Dedifferentiated amniotic fluid mesenchymal stem cell (primary cell): ENCODE results near the gene LENG1.
"Not testable (repeated sequence)": the region's sequence is repeated elsewhere in the genome, so short reads cannot be mapped to it uniquely, and the experiment has no call there.

Experiments used
- DNase-seq: peaks from one replicate; pipeline ENCODE4 v3.0.0-alpha.2; 2016; ENCODE audit errors: extremely low spot score

LENG1 gene

DNA sequence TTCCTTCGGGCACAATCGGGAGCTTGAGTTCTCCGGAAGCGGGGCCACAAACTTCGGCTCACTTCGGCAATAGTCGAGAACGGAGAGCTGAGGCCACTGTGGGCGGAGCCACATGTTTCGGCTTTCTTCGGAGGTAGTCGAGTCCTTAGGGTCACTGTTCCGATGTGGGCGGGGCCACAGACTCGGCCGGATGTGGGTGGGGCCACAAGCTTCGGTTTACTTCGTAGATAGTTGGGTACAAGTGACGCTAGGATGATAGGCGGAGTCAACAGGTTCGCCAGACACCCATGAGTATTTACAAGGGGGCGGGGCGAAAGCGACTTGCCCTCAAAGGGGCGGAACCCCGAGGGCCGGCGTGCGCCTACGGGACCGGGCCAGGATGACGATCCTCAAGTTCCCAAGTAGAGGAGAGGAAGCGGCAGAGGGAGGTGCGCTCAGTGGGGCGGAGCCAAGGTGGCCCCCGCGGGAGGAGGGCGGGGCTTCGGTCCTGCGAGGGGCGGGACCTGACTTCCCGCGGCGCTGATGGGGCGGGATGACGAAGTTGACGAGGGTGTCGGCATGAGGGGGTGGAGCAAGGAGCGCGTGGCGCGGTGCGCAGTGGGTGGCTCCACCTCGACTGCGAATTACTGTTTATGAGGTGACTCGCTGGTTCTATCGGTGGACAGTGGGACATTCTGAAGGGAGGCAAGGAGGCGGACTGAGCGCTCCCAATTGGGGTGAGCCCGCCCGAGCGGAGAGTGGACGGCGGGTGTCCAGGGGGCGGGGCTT is 30.4 kb upstream of the LENG1 start:
- DNase-seq, result peak; percentile 100

DNA sequence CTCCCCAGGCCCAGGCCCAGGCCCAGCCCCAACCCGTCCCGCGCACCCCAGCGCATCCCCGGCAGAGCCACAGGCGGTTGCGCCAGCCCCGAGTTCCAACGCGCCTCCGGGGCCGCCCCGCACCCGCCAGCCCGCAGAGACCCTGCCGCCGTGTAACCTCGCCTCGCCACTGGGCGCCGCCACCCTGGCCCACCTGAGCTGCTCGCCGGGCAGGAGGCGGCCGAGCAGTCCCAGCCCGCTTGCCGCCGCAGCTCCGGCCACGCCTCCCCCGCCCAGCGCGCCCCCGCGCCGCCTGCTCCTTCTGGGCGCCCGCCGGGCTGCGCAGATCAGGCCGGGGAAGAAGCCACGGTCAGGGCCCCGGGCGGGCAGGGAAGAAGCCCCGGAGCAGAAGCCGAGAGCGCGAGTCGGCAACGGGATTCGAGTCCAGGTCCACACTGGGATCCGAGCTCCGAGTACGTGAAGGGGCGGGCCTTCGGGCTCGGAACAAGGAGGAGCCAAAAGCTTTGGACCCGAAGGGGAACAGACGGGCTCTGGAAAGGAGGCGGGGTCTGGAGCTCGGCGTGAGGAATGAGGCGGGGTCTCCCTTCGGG is 29.7 kb upstream of the LENG1 start, which contains the start of gene MBOAT7:
Gene MBOAT7 (minus strand): TSS at position 436 of the 590 bp plus-strand sequence. CDS start 1,072 bp downstream, outside the sequence.
- DNase-seq, result no peak

DNA sequence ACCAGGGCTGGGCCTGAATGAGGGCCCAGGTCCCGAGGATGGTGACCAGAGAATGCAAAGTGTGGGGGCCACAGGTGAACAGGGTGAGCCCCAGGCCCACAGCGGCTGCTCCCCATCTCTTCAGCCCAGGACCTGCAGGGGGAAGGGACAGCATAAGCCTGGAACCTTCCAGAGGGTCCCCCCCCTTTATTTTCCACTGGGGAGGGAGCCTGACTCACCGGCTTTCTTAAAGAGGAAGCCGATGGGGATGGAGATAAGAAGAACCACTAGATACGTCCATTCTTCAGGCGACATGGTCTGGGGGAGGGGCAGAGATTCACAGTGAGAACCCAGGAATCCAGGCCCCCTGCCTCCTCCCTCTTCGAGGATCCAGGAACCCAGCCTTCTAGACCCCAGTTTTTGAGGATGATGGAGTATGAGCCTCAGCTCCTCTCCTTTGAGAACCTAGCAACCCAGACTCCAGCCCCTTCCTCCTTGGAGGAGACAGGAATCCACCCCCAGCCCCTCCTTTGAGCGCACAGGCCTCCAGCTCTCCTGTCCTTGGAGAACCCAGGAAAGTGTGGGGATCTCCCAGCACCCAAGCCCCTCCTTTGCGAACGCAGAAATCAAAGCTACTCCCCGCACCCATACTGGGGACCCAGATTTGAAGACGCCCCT is 28.8 kb upstream of the LENG1 start:
- DNase-seq, result peak; percentile 33

DNA sequence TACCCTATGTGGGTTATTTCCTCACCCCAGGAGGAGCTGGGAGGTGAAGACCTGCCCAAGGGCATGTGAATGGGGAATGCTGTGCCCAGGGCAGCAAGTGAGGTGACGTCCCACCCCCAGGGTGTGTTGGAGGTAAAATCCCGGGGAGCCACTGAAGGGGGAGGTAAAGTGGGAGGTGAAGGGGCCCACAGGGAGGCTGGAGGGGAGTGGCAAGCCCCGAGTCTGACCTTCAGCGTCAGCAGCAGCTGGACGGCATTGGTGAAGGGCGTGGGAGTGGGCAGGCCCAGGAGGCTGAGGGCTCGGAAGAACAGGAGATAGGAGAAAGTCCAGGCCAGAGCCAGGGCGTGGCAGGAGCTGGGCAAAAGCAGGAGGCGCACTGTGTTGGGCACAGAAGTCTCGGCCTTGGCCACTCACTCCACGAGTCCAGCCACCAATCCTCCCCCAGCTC is 27.4 kb upstream of the LENG1 start:
- no peak for DNase-seq

DNA sequence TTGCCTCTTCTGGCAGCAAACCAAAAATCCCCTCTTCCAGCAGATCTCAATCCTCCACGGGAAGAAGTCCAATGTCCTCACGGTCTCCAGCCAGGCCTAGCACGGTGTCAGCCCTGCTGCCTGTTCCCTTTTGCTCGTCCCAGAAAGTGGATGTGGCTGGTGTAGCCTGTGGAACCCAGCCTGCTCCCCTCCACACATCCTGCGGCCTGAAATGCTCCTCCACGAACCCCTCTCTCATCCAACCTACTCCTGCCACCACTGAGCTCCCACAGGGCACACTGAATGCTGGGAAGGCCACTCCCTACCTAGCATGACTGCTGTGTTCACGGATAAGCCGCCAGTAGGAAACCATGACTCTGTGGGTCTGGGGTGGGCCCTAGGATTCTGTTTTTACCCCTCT is 26.8 kb upstream of the LENG1 start:
- DNase-seq, result no peak

DNA sequence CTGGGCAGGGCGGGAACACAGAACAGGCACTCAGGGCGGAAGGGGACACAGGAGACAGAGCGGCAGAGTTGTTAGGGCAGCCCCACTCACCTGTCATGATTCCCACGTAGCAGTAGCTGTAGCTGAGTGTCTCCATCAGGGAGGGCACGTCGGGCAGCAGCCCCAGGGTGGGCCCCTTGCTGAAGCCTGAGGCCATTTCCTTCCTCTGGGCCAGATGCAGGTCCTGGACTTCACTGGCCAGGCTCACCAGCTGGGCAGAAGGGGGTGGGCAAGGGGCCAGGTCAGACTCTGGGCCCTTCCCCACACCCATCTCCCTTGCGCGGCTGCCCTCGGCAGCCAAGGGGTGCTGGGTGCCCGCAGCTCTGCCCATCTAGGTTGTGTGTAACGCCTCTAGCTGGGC is 23.9 kb upstream of the LENG1 start:
- no peak for DNase-seq

DNA sequence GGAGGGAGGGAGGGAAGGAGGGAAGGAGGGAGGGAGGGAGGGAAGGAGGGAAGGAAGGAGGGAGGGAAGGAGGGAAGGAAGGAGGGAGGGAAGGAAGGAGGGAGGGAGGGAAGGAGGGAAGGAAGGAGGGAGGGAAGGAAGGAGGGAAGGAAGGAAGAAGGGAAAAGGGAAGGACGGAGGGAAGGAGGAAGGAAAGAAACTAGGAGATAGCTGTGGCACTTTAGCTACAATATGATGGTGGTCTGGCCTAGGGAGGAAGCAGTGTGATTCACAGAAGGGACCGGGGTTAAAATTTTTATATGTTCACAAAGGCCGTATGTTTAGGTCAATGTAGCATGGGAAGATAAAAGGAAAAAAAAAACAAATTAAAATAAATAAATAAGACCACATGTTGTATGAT is 22.4 kb upstream of the LENG1 start:
- not testable (repeated sequence) for DNase-seq

DNA sequence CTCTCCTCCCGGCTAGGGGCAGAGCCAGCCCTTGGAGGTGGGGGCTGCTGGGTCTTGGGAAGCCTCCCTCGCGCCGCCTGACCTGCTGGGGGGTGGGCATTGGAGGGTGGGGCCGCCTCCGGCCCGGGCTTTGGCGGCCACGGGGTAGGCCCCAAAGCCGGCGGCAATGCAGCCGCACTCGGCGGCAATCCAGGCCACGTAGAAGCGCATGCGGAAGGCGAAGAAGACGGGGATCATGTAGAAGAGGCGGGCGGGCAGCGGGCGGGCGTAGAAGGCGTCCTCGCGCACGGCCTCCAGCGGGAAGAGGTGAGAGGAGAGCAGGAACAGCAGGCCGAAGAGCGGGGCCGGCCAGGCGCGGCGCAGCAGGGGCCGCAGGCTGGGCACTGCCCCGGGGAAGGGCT is 21.2 kb upstream of the LENG1 start:
- DNase-seq, result no peak

DNA sequence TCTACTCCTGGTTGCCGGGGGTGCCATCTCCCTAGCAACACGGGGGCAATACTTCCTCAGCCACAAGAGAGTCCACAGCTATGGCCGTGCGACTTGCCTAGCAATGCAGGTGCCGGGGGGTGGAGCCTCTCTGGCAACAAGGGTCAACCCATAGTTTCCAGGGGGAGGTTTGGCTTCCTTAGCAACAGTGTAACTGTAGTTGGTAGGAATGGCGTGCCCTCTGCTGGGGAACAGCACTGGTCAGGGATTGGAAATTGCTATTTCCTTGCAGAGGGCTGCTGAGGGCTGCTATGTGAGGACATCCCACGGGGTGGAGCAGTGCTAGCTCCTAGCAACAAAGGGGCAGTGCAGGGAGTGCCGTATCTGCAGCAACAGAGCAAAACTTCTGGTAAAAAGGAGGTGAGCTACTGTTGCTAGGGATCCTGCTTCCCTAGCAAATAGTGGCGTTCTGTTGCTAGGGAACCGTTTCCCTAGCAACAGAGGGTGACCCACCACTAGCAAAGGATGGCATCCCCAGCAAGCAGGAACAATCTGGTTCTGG is 20.5 kb upstream of the LENG1 start:
- no peak for DNase-seq

DNA sequence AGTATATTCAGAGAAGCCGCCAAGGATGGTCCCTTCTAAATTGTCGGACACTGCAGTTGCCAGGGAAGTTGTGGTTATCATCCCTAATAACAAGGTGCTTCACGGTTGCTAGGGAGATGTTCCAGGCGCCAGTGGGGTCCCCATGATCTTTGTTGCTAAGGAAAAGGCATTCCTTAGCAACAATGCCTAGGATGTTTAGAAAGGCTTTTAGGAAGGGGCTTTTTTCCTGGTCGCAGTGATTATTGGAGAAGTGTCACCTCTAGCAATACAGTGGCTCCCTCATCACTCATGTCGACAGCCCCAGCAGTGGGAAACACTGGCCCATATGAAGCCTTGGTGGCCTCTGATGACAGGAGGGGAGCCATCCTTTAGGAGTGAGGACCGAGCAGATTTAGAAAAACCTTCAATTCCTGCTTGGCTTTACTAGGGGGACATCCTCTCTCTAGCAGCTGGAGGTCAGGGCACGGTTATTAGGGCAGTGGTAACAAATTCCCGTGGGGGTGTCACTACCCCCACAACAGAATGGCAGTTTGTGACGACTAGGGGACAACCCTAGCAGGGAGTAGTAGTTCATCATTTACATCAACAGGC is 19.8 kb upstream of the LENG1 start:
- DNase-seq, result no peak

DNA sequence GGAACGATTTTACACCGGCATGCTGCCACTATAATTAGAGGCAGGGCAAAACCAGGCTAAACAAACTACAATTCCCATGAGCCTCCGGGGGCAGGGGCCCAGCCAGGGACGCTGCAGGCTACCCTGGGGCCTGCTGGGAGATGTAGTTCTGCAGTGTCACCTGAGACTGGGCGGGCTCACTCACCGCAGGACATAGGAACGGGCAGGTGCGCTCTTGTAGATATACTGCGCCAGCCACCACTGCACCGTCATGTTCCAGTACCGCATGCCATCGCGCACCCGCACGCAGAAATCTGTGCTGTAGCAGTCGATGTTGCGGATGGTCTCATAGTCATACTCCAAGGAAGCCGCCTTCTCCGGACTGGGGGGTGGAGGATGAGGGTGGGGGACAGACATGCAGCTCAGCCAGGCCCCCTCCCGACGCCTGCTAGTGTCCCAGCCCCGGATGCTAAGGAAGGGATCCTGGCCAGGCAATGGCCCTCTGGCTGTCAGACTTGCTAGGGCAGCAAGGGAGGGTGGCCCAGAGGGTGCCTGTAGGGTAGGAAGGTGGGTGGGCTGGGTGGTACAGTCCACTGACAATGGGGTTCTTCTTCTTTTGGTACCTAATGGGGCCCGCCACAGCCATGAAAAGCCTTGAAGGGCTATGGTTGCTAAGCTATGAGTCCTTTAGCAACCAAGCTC is 19.2 kb upstream of the LENG1 start:
- DNase-seq, result no peak

DNA sequence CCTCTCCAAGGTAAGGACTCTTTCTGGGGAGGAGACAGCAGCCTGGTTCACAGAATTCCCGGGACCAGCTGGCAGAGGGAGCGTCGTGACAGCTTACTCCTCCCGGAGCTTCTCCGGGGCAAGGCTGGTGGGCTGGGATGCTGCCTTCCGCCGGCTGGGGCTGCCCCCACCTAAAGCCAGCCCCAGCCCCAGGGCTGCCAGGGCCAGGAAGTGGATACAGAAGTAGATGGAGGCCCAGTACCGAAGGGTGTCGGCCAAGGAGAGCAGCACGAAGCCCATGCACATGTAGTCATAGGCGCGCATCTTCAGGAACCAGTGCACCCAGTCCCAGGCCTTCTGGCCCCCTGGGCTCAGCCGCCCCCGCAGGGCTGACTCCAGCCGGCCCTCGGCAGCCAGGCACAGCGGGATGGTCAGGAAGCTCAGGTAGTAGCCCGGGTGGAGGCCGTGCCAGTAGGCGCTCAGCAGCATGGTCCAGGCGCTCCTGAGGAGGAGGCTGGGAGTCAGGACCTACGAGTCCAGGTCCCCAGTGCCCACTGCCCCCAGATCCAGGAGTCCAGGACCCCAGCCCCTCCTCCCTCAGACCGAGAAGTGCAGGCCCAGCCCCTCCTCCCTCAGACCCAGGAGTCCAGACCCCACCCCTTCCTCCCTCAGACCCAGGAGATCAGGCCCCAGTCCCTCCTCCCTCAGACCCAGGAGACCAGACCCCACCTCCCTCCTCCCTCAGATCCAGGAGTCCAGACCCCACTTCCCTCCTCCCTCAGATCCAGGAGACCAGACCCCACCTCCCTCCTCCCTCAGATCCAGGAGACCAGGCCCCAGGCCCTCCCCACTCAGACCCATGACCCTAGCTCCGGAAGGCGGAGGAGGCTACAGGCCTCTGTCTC is 14.7 kb upstream of the LENG1 start:
- no peak for DNase-seq

DNA sequence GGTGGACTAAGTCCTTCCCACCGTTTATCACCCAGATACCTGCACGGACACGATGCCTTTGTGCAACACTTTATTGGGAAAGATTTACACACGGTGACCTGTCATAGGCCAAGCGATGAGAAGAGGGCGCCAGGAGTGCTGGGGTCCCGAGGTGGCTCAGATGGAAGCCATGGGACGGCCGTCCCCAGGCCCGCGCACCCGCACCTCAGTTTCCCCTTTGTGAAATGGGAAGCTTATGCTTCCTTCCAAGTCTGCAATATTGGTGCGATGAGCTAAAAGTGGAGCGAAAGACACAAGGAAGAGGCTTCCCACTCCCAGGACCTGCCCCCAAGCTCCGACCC is 13.8 kb upstream of the LENG1 start:
- DNase-seq, result no peak

DNA sequence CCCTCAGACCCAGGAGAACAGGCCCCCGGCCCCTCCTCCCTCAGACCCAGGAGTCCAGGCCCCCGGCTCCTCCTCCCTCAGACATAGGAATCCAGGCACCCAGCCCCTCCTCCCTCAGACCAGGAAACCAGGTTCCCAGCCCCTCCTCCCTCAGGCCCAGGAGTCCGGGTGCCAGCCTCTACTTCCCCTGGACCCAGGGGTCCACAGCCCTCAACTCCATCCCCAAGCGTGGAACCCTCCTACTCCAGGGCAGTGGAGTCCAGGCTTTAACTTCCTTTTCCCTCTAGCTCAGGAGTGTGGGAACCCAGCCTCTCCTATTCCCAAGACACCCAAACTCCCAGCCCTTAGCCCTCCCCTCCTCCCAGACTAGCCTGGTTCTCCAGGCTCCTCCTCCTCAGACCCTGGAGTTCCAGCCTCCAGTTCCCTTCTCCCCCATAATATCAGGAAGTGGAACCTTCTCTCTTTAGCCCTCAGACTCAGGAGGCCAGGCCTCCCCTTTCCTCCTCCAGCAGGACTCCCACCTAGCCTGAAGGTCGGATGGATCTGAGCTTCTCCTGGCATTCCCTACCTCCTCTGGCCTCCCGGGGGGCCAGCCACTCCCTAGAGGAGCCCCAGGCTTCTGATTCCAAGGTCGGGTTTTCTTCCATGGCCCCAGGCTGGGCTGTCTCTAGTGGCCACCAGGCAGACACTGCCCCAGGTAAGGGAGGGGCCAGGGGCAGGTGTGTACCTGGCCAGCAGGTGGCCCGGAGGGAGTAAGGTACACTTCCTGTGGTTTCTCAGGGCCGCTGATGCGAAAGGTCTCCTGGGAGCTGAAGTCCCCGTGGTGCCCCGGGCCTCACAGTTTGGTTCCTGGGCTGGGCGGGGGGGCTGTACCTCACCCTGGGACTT is 13.2 kb upstream of the LENG1 start, which contains the start of gene TMC4:
Gene TMC4 (minus strand): TSS at position 690 of the 888 bp plus-strand sequence. CDS start 43 bp downstream, at position 647.
- DNase-seq, result no peak

DNA sequence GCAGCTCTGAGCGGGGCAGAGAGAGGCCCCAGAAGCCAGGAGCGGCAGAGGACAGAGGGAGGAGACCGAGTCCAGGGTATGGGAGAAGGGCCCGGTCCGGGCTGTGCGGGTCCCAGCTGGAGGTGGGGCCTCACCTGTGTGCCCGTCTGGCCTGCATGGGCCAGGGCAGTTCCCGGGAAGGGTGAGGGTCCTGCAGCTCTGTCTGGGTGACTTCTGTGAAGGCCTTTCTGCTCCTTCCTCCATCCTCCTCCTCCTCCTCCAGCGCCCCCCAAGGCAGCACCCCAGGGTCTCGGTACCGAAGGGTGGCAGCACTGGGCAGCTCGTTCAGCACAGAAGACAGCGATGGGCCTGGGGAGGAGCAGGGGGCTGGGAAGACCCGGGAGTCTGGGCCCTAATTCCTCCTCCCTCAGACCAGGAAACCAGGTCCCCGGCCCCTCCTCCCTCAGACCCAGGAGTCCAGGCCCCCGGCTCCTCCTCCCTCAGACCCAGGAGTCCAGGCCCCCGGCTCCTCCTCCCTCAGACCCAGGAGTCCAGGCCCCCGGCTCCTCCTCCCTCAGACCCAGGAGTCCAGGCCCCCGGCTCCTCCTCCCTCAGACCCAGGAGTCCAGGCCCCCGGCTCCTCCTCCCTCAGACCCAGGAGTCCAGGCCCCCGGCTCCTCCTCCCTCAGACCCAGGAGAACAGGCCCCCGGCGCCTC is 12.4 kb upstream of the LENG1 start:
- DNase-seq, result not testable (repeated sequence)

DNA sequence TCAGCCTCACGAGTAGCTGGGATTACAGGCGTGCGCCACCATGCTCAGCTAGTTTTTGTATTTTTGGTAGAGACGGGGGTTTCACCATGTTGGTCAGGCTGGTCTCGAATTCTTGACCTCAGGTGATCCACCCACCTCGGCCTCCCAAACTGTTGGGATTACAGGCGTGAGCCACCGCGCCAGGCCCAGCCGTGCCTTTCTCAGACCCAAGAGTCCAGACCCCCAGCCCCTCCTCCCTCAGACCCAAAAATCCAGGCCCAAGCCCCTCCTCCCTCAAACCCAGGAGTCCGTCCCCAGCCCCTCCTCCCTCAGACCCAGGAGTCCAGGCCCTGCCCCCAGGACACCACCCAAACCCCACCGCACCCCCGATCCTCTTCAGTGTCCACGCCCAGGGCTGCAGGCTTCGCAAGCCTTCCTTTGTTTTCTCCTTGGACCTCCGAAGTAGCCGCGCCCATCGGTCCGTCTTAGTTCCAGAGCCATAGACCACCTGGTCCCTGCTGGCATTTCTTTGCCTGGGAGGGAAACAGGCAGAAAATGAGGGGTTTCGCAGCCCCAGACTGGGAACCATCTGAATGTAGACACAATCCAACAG is 9.7 kb upstream of the LENG1 start:
- DNase-seq, result no peak

DNA sequence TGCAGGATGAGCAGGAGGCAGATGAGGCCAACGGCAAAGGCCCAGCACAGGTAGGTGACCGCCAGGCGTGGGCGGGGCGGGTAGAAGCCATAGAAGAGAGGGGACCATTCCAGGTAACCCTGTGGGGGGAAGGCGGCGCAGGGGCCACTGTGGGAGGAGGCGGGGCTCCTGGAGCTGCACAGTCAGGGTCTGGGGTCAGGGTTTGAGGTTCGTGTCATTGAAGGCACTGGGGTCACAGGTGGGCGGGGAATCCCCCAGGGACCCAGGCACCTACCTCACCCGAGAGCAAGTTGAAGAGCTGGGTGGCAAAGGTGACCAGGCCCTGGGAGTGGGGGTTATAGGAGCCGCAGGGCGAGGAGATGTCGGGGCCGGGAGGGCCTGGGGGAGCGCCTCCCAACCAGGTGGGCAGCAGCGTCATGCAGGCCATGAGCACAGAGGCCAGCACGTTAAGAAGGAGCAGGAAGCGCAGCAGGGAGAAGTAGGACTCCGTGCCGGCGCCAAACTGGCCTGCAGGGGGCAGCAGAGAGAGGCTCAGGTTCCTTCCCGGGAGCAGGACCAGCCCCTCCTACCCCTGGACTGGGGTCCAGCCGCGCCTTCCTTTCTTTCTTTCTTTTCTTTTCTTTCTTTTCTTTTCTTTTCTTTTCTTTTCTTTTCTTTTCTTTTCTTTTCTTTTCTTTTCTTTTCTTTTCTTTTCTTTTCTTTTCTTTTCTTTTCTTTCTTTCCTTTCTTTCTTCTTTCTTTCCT is 8.8 kb upstream of the LENG1 start:
- peak; percentile 86 for DNase-seq

DNA sequence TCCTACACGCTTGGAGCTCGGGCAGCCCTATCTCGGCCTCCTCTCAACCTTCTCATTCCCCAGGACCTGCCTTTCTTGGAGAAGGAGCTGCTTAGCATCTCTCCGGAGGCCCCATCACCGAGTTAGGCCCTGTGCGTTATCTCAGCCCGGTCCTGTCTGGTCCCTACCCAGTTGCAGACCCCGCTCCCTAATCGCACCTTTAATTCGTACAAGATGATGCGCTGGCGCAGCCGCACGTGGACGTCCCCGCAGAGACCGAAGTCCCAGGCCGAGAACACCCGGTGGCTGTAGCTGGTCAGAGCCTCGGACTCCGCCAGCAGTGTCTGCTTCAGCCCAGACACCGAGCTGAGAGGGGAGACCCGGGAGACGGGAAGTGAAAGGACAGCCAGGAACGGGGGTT is 5.7 kb upstream of the LENG1 start:
- DNase-seq, result no peak
